Hematopoietic multipotent progenitor cell treated with erythropoietin and hydrocortisone succinate and interleukin-3 and kit ligand, for 17 days (in vitro differentiated cells): Measurements from ENCODE around the gene LAMB3.

Source experiments
- DNase-seq: peaks from one replicate; pipeline ENCODE4 v3.0.0-alpha.2; 2015; ENCODE audit warnings: low spot score

Gene LAMB3

GRCh38 chr1:209617755-209618154, 34.5 kb downstream of the LAMB3 start:
- no peak for DNase-seq

- DNase-seq = no peak
Observed at GRCh38 chr1:209617047-209617673, 35.1 kb downstream of the LAMB3 start.

GRCh38 chr1:209616366-209617046, 35.7 kb downstream of the LAMB3 start:
- no peak for DNase-seq

GRCh38 chr1:209614906-209615305, 37.3 kb downstream of the LAMB3 start:
- no peak for DNase-seq

GRCh38 chr1:209614151-209614420, 38.1 kb downstream of the LAMB3 start:
- no peak for DNase-seq

- DNase-seq = no peak
Observed at GRCh38 chr1:209613400-209614150, 38.6 kb downstream of the LAMB3 start.

GRCh38 chr1:209612646-209613399, 39.4 kb downstream of the LAMB3 start:
- no peak for DNase-seq

- DNase-seq = no peak
Observed at GRCh38 chr1:209611771-209612570, 40.3 kb downstream of the LAMB3 start.

- DNase-seq = no peak
Observed at GRCh38 chr1:209610631-209610905, 41.7 kb downstream of the LAMB3 start.

- DNase-seq = no peak
Observed at GRCh38 chr1:209609791-209610630, 42.2 kb downstream of the LAMB3 start.

- DNase-seq = no peak
Observed at GRCh38 chr1:209609041-209609790, 43.0 kb downstream of the LAMB3 start.

- DNase-seq = no peak
Observed at GRCh38 chr1:209607795-209608178, 44.4 kb downstream of the LAMB3 start.

GRCh38 chr1:209607102-209607794, 45.0 kb downstream of the LAMB3 start:
- DNase-seq = no peak

- no peak for DNase-seq
Observed at GRCh38 chr1:209603877-209604276, 48.3 kb downstream of the LAMB3 start.

- DNase-seq = peak; percentile 22
Observed at GRCh38 chr1:209601809-209602657, 50.2 kb downstream of the LAMB3 start.

GRCh38 chr1:209600541-209600940, 51.7 kb downstream of the LAMB3 start:
- no peak for DNase-seq

- no peak for DNase-seq
Observed at GRCh38 chr1:209598227-209598626, 54.0 kb downstream of the LAMB3 start.

- no peak for DNase-seq
Observed at GRCh38 chr1:209597499-209597898, 54.7 kb downstream of the LAMB3 start.
